Tibial artery (tissue), 4 donors: Measurements from ENCODE around the gene UBE2V1.
A peak's percentile ranks its signal among the peaks of the same experiment; 100 is the strongest.
"Not testable (repeated sequence)": the region's sequence is repeated elsewhere in the genome, so short reads cannot be mapped to it uniquely, and the experiment has no call there.

Experiments
- DNase-seq, 2 donors: peaks; one replicate each; pipeline ENCODE4 v3.0.0-alpha.2; 2019
- H3K27ac ChIP-seq, 2 donors: fragments of 200-600 bp; sonication (generic) in 1 of 2; 1 replicate in 1 of 2; 2 replicates in 1 of 2; pipeline ENCODE4 v1.5.1; 2018 to 2019; ENCODE audit warnings: mild to moderate bottlenecking in 1 of 2
- H3K27me3 ChIP-seq, 2 donors: fragments of 200-600 bp; sonication (generic) in 1 of 2; one replicate each; pipeline versions ENCODE4 v1.5.1 to v1.6.0; 2016 to 2019
- H3K36me3 ChIP-seq, 3 donors: fragments of 200-600 bp; sonication (generic) in 2 of 3; one replicate each; pipeline ENCODE4 v1.5.1; 2016 to 2019; ENCODE audit warnings: mild to moderate bottlenecking in 2 of 3
- H3K4me1 ChIP-seq, 4 donors: fragments of 200-600 bp; sonication (generic) in 2 of 4; 1 replicate in 3 of 4; 2 replicates in 1 of 4; pipeline ENCODE4 v1.5.1; 2016 to 2019
- H3K4me3 ChIP-seq, 2 donors: fragments of 200-600 bp; sonication (generic) in 1 of 2; 1 replicate in 1 of 2; 2 replicates in 1 of 2; pipeline ENCODE4 v1.5.1; 2018 to 2019; ENCODE audit warnings: mild to moderate bottlenecking in 2 of 2
- H3K9me3 ChIP-seq, 3 donors: fragments of 200-600 bp; sonication (generic) in 1 of 3; one replicate each; pipeline ENCODE4 v1.5.1; 2016 to 2019
- intact Hi-C: fragments of 100-400 bp; cut with DNase I; formaldehyde crosslinking; loops from one replicate; pipeline ENCODE4 v1.15.0; 2023; ENCODE audit warnings: low total_unique reads
- TF ChIP-seq, protein P1 (sequence below), 2 experiments: fragments of 200-600 bp in 1 of 2; fragments of 450-650 bp in 1 of 2; IDR thresholded peaks; one replicate each; pipeline ENCODE4 v1.5.1; 2017 to 2019; ENCODE audit warnings: antibody characterized with exemption in 2 of 2, mild to moderate bottlenecking in 1 of 2, moderate library complexity in 1 of 2

UBE2V1 gene

DNA sequence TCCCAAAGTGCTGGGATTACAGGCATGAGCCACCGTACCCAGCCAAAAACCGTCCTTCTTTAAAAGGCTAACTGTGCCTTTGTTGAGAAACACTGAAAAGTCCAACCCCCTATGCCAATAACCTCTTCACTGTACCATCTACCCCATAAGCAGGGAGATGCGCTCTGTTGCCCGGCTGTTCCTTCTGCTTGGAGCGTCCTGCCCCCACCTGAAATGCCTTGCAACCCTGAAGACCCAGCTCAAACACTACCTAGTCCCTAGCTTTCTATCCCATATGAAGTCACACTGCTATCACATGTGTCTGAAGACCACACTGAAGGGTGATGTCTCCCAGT, 27.8 kb downstream of the UBE2V1 start:
- Histone ChIP-seq H3K36me3 (peaks cover 0 to 38% (median 27%) of the 10 kb centered on the region in 3 donors), H3K9me3 (no peaks in the 10 kb centered on the region), H3K4me1 (peaks cover 0 to 22% (median 13%) of the 10 kb centered on the region in 4 donors), H3K27me3 (no peaks in the 10 kb centered on the region), H3K4me3 (no peak overlapping the region), H3K27ac (no peak overlapping the region)
- TF ChIP-seq, protein P1, sequence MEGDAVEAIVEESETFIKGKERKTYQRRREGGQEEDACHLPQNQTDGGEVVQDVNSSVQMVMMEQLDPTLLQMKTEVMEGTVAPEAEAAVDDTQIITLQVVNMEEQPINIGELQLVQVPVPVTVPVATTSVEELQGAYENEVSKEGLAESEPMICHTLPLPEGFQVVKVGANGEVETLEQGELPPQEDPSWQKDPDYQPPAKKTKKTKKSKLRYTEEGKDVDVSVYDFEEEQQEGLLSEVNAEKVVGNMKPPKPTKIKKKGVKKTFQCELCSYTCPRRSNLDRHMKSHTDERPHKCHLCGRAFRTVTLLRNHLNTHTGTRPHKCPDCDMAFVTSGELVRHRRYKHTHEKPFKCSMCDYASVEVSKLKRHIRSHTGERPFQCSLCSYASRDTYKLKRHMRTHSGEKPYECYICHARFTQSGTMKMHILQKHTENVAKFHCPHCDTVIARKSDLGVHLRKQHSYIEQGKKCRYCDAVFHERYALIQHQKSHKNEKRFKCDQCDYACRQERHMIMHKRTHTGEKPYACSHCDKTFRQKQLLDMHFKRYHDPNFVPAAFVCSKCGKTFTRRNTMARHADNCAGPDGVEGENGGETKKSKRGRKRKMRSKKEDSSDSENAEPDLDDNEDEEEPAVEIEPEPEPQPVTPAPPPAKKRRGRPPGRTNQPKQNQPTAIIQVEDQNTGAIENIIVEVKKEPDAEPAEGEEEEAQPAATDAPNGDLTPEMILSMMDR (IDR thresholded peaks at IDR 0.05): no peak
- intact Hi-C loops: no loop called here
- peak in 1 of 2 donors; percentile 33 for DNase-seq

DNA sequence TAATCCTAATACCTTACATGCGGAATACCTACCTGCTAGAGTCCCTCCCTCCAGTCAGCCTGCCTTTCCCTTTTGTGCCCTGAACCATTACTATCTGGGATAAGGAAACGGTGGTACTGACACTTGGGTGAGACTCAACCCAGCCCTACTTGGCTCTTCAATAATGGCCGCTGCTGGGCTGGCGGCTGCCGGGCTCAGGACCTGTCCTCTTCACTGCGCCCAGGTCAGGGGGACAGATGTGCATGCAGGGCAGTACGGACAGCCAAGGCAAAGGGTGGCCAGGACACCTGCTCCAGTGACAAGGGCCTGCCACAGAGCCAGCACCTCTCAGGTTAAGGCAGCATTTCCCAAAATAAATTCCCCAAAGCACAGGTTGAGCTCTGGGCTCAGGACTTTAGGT, 29.9 kb downstream of the UBE2V1 start:
- DNase-seq: peak in 1 of 2 donors; percentile 23
- TF ChIP-seq, protein P1 (IDR thresholded peaks at IDR 0.05): no peak
- H3K4me1 ChIP-seq: peaks cover 0 to 22% (median 13%) of the 10 kb centered on the region in 4 donors
- H3K36me3 ChIP-seq: peaks cover 0 to 30% (median 22%) of the 10 kb centered on the region in 3 donors
- H3K9me3 ChIP-seq: no peaks in the 10 kb centered on the region
- intact Hi-C loops: no loop called here
- H3K27me3 ChIP-seq: no peaks in the 10 kb centered on the region
- H3K27ac ChIP-seq: no peak overlapping the region
- no peak overlapping the region for H3K4me3 ChIP-seq

DNA sequence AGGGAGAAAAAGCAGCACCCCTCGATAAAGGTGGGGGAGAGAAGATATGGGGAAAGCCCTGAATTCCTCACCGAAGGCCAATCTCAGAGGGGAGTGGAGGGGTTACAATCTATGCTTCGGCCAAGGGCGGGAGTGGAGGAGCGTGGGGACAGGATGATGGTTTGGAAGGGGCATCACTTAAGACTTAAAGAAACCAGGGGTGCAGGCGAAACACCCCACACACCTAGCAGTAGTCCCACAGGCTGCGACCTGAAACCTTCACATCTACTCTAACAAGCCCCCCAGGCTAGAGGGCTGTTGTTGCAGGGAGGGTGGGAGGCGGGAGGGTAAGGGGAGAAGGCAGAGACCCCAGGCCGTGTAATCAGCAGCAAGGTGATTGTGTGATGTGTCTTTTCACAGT, 30.9 kb downstream of the UBE2V1 start:
- H3K27me3 ChIP-seq, H3K9me3 ChIP-seq, intact Hi-C loops, H3K4me3 ChIP-seq, H3K27ac ChIP-seq: not testable (repeated sequence)
- peak in 1 of 2 donors; percentile 43 for DNase-seq
- peaks cover 0 to 30% (median 22%) of the 10 kb centered on the region in 3 donors for H3K36me3 ChIP-seq
- H3K4me1 ChIP-seq: peaks cover 0 to 22% (median 13%) of the 10 kb centered on the region in 4 donors

DNA sequence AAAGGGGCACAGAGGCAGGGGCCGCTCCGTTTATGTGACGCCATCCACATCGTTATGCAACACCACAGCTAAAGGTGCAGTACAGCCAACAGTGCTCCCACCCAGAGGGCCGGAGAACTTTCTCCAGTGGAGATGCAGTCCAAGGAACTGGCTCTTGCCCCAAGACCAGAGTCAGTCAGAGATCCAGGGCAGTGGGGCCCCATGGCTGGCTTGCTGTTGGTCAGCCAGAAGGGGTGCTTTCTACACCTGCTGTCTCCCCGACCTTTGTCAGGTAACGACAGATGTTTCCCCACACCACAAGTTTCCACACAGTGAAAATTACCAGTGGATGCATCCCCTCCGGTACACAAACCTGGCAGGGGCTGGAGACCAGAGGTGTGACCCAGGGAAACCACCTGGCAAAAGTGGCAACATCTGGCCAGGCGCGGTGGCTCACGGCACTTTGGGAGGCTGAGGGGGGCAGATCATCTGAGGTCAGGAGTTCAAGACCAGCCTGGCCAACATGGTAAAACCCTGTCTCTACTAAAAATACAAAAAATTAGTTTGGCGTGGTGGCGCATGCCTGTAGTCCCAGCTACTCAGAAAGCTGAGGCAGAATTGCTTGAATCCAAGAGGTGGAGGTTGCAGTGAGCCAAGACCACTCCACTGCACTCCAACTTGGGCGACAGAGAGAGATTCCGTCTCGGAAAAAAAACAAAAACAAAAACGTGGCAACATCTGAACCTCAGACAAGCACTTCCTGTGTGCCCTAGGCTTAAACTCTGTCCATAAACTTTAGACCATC, 34.9 kb downstream of the UBE2V1 start:
- peak in 1 of 2 donors; percentile 58 for DNase-seq
- Histone ChIP-seq H3K36me3 (peaks cover 0 to 20% (median 18%) of the 10 kb centered on the region in 3 donors), H3K4me3 (no peak overlapping the region), H3K9me3 (no peaks in the 10 kb centered on the region), H3K27me3 (peaks cover 0 to 10% of the 10 kb centered on the region in 2 donors), H3K27ac (no peak overlapping the region), H3K4me1 (peaks cover 0 to 12% (median 0%) of the 10 kb centered on the region in 4 donors)
- intact Hi-C loops: no loop called here
- TF ChIP-seq, protein P1 (IDR thresholded peaks at IDR 0.05): no peak

DNA sequence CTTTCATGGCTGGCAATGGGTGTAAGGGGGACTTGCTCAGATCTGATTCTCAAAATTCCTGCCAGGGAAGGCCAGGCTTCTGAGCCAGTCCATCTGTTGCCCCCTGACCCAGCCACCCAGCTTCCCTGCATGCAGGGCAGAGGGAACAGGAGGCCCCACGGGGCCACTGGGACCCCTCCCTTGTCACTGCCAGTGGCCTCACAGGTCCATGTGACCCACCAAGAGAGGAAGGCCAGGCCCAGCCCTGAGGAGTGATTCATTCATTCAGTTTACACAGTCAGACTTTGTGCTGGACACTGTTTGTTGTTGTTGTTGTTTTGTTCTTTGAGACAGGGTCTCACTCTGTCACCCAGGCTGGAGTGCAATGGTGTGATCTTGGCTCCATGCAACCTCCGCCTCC, 39.5 kb downstream of the UBE2V1 start:
- Histone ChIP-seq H3K4me3 (no peak overlapping the region), H3K36me3 (no peaks in the 10 kb centered on the region), H3K27ac (no peak overlapping the region), H3K4me1 (peaks cover 0 to 21% (median 5%) of the 10 kb centered on the region in 4 donors), H3K27me3 (peaks cover 0 to 19% of the 10 kb centered on the region in 2 donors), H3K9me3 (no peaks in the 10 kb centered on the region)
- peak in 1 of 2 donors; percentile 46 for DNase-seq
- intact Hi-C loops: no loop called here
- TF ChIP-seq, protein P1 (IDR thresholded peaks at IDR 0.05): no peak
